GM21515 (cell line): ENCODE results near the gene SKOR2.

Experiments
- ATAC-seq: cut with Tn5 transposase; IDR thresholded peaks from one replicate; pipeline ENCODE4 v1.9.1; 2021; ENCODE audit not compliant: unreplicated experiment

SKOR2 gene

GRCh38 chr18:47260120-47260923 is 8.9 kb upstream of the SKOR2 start:
- ATAC-seq: no peak

- ATAC-seq: no peak
Observed at GRCh38 chr18:47254341-47254939, 3.0 kb upstream of the SKOR2 start.

GRCh38 chr18:47253101-47253654 is 1.7 kb upstream of the SKOR2 start:
- ATAC-seq: no peak

GRCh38 chr18:47250391-47251046 is 941 bp downstream of the SKOR2 start:
- ATAC-seq: no peak

- ATAC-seq: no peak
Observed at GRCh38 chr18:47249314-47249981, 2.0 kb downstream of the SKOR2 start.

- ATAC-seq: no peak
Observed at GRCh38 chr18:47248604-47249313, 2.7 kb downstream of the SKOR2 start.

- ATAC-seq: no peak
Observed at GRCh38 chr18:47248115-47248603, 3.3 kb downstream of the SKOR2 start.

GRCh38 chr18:47247416-47248114 is 3.9 kb downstream of the SKOR2 start:
- no peak for ATAC-seq

- no peak for ATAC-seq
Observed at GRCh38 chr18:47247036-47247415, 4.4 kb downstream of the SKOR2 start.

- ATAC-seq: no peak
Observed at GRCh38 chr18:47246027-47246971, 5.2 kb downstream of the SKOR2 start.

GRCh38 chr18:47244086-47244485 is 7.4 kb downstream of the SKOR2 start:
- ATAC-seq: no peak

GRCh38 chr18:47235096-47235495 is 16.4 kb downstream of the SKOR2 start:
- no peak for ATAC-seq

GRCh38 chr18:47226660-47227059 is 24.8 kb downstream of the SKOR2 start:
- ATAC-seq: no peak

- ATAC-seq: no peak
Observed at GRCh38 chr18:47215554-47216138, 35.8 kb downstream of the SKOR2 start.

GRCh38 chr18:47209171-47209570 is 42.3 kb downstream of the SKOR2 start:
- no peak for ATAC-seq

- no peak for ATAC-seq
Observed at GRCh38 chr18:47206945-47207637, 44.4 kb downstream of the SKOR2 start.

GRCh38 chr18:47204908-47205522 is 46.4 kb downstream of the SKOR2 start:
- no peak for ATAC-seq
